Kidney (tissue), 14 donors: ENCODE results near the gene HDAC1. TPM values are rescaled to one million over a fixed set of nuclear protein-coding genes. Genes with fewer than 3 reads are reported as not detected.

Experiments used
- DNase-seq, 5 donors: peaks; one replicate each; pipeline ENCODE4 v3.0.0-alpha.2; 2013 to 2020
- FAIRE-seq: peaks from 2 replicates; lab custom pipeline; 2012; peaks lifted over from hg19 to GRCh38; lab: Jason Lieb, UNC
- H3K27ac ChIP-seq, 2 donors: one replicate each; pipeline ENCODE4 v1.7.0; 2013; ENCODE audit warnings: low read depth in 2 of 2, low read length in 2 of 2, inconsistent platforms in 1 of 2
- H3K27me3 ChIP-seq: one replicate; pipeline ENCODE4 v1.7.1; 2013; ENCODE audit warnings: low read length, inconsistent platforms; ENCODE audit not compliant: control insufficient read depth, insufficient read depth
- H3K36me3 ChIP-seq, 3 donors: one replicate each; pipeline versions ENCODE4 v1.7.0 to v1.7.1; 2013; ENCODE audit warnings: low read length in 3 of 3, control low read depth in 1 of 3, inconsistent platforms in 1 of 3; ENCODE audit not compliant: insufficient read depth in 3 of 3, control insufficient read depth in 2 of 3
- H3K4me1 ChIP-seq, 3 donors: one replicate each; pipeline versions ENCODE4 v1.7.0 to v1.7.1; 2013; ENCODE audit warnings: low read length in 3 of 3, inconsistent platforms in 1 of 3, low read depth in 1 of 3; ENCODE audit not compliant: control insufficient read depth in 2 of 3, insufficient read depth in 2 of 3
- H3K4me3 ChIP-seq, 3 donors: one replicate each; pipeline versions ENCODE4 v1.7.0 to v1.8.1; 2013; ENCODE audit warnings: low read length in 3 of 3, control low read depth in 1 of 3, inconsistent platforms in 1 of 3
- H3K9ac ChIP-seq, 3 donors: one replicate each; pipeline versions ENCODE4 v1.7.0 to v1.7.1; 2013; ENCODE audit warnings: low read length in 3 of 3, control low read depth in 1 of 3, inconsistent platforms in 1 of 3
- H3K9me3 ChIP-seq, 3 donors: one replicate each; pipeline versions ENCODE4 v1.7.0 to v1.7.1; 2013; ENCODE audit warnings: low read length in 3 of 3, control low read depth in 1 of 3, inconsistent platforms in 1 of 3; ENCODE audit not compliant: control insufficient read depth in 2 of 3, insufficient read depth in 1 of 3
- CTCF ChIP-seq: IDR thresholded peaks from 3 replicates; pipeline ENCODE4 v1.5.1; 2012; ENCODE audit warnings: mild to moderate bottlenecking, moderate library complexity, borderline replicate concordance; ENCODE audit not compliant: insufficient read depth; ENCODE audit errors: extremely low read depth
- intact Hi-C: fragments of 100-400 bp; cut with DNase I; formaldehyde crosslinking; loops from one replicate; pipeline ENCODE4 v1.11.1; 2022
- polyA plus RNA-seq: library from polyadenylated mRNA; stranded (reverse); fragments of 350-450 nt; fragmentation: Illumina TruSeq; extraction: RNeasy Lipid Tissue Mini Kit (QIAGEN cat#74804); gene quantifications from one replicate; pipeline ENCODE4 v1.2.3, GENCODE V29; 2014; ENCODE audit warnings: low read depth, low replicate concordance; ENCODE audit not compliant: insufficient read depth
- total RNA-seq: library from RNA; stranded (reverse); fragmentation: NEBNext Ultra II Directional; extraction: Animal tissue kit (Norgen Biotek cat#: 25700); gene quantifications from one replicate; pipeline ENCODE4 v1.2.1, GENCODE V29; 2021
- donor health status: control.
- donor health status: control.
- donor health status: control.
- donor health status: control.
- donor health status: control.
- donor health status: DM: yes; HTN: yes; CAD: no.
- donor health status: Normal renal cell carcinoma (clear cell type).

HDAC1 gene
- total and polyA plus RNA-seq, 2 donors from 2014 or later: 68.8 to 89.7 TPM

GRCh38 chr1:32263744-32264143 lies 28.1 kb upstream of the HDAC1 start:
- FAIRE-seq (no peak), DNase-seq (no peak)
- no peak overlapping the region for H3K4me3 ChIP-seq
- intact Hi-C loops: no loop called here
- peaks cover 0 to 4% (median 0%) of the 10 kb centered on the region in 3 donors for H3K4me1 ChIP-seq
- H3K9ac ChIP-seq: no peak overlapping the region
- H3K36me3 ChIP-seq: no peaks in the 10 kb centered on the region
- no peaks in the 10 kb centered on the region for H3K9me3 ChIP-seq
- no peak for TF ChIP-seq CTCF
- H3K27me3 ChIP-seq: no peaks in the 10 kb centered on the region
- H3K27ac ChIP-seq: no peak overlapping the region

DNA sequence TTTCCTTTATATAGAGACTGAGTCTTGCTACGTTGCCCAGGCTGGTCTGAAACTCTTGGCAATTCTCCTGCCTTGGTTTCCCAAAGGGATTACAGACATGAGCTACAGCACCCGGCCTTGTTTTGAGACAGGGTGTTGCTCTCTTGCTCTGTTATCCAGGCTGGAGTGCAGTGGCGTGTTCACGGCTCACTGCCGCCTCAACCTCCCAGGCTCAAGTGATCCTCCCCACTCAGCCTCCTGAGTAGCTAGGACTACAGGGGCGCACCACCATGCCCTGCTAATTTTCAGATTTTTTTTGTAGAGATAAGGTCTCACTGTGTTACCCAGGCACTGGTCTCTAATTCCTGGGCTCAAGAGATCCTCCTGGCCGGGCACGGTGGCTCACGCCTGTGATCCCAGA lies 26.0 kb upstream of the HDAC1 start:
- intact Hi-C loops: no loop called here
- no peak for FAIRE-seq
- H3K36me3 ChIP-seq: no peaks in the 10 kb centered on the region
- no peak overlapping the region for H3K27ac ChIP-seq
- H3K4me3 ChIP-seq: no peak overlapping the region
- H3K27me3 ChIP-seq: no peaks in the 10 kb centered on the region
- peaks cover 0 to 4% (median 0%) of the 10 kb centered on the region in 3 donors for H3K4me1 ChIP-seq
- no peak overlapping the region for H3K9ac ChIP-seq
- DNase-seq: no peak
- H3K9me3 ChIP-seq: no peaks in the 10 kb centered on the region
- TF ChIP-seq CTCF: no peak

- no peaks in the 10 kb centered on the region for H3K27me3 ChIP-seq
- no peaks in the 10 kb centered on the region for H3K36me3 ChIP-seq
- H3K9ac ChIP-seq: no peak overlapping the region
- DNase-seq (peak in 1 of 5 donors; percentile 52), FAIRE-seq (no peak)
- H3K4me3 ChIP-seq: no peak overlapping the region
- no peak for TF ChIP-seq CTCF
- intact Hi-C loops: no loop called here
- H3K27ac ChIP-seq: no peak overlapping the region
- no peaks in the 10 kb centered on the region for H3K9me3 ChIP-seq
- H3K4me1 ChIP-seq: peaks cover 0 to 4% (median 0%) of the 10 kb centered on the region in 3 donors
These were observed 24.8 kb upstream of the HDAC1 start for GRCh38 chr1:32266921-32267591.
